HG02642 (cell line): ENCODE measurements around the gene MCTP2.

Experiments
- ATAC-seq: cut with Tn5 transposase; IDR thresholded peaks from one replicate; pipeline ENCODE4 v1.9.1; 2021; ENCODE audit warnings: mild to moderate bottlenecking; ENCODE audit not compliant: unreplicated experiment, poor library complexity

MCTP2 gene

GRCh38 chr15:94230883-94231722, at the start of gene MCTP2:
Gene MCTP2 (plus strand): TSS chr15:94231561. CDS start chr15:94298266, 66,705 bp downstream.
- peak; percentile 77 for ATAC-seq

- ATAC-seq, result no peak
Observed at GRCh38 chr15:94182883-94183282, 48.5 kb upstream of the MCTP2 start.

GRCh38 chr15:94185547-94186236, 45.7 kb upstream of the MCTP2 start:
- ATAC-seq, result no peak

GRCh38 chr15:94186770-94187331, 44.5 kb upstream of the MCTP2 start:
- no peak for ATAC-seq

DNA sequence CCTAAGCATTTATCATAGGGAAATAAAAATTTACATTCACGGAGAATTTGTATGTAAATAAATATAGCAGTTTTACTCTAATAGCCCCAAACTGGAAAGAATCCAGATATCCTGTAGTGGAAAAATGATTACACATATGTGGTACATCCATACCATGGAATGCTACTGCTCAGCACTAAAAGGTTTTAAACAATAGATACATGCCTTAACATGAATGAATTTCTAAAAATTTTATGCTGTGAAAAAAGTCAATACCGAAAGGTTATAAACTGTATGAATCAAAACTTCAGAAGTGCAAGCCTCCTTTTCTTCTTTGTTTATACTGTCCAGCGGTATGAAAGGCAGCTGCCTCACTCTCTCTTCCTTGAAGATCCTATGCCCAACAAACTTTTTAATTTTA, 37.5 kb upstream of the MCTP2 start:
- no peak for ATAC-seq

- no peak for ATAC-seq
Observed at GRCh38 chr15:94196531-94196930, 34.8 kb upstream of the MCTP2 start.

GRCh38 chr15:94198633-94199032, 32.7 kb upstream of the MCTP2 start:
- ATAC-seq, result no peak

DNA sequence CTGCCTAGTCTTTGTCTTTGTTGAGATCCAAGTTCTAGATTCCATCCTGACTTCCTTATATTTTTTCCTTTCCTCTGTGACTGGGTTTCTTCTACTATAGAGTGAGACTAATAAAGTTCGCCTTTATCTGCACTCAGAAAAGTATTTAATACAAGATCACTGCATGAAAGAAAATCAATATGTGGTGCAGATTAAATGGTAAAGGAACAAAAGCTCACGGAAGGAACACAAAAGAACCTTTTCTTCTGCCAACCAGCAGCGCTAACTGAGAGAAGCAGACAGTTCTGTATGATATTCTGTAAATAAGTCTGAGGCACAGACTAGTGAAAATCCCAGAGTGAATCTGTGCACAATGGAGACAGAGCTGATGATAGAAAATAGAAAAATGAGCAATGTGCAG, 31.6 kb upstream of the MCTP2 start:
- no peak for ATAC-seq

GRCh38 chr15:94203306-94203705, 28.1 kb upstream of the MCTP2 start:
- ATAC-seq, result no peak

DNA sequence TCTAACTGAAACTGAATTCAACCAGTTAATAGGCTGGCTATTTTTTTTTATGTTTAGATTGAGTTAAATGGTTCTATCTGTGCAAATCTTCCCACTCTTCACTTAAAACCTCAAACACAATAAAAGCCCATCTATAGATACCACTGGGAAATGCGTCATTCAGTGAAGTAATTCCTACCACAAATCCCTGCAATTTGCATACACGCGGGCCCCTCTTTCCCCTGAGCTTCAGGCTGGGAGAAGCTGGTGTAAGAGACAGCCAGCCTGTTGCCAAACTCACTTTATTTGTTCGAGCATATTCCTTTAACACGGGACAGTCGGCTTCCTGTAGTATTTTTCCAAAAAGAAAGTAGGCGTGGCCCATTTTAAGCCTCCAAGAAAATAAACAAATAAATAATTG, 26.0 kb upstream of the MCTP2 start:
- ATAC-seq, result no peak

GRCh38 chr15:94206463-94207167, 24.7 kb upstream of the MCTP2 start:
- peak; percentile 55 for ATAC-seq

DNA sequence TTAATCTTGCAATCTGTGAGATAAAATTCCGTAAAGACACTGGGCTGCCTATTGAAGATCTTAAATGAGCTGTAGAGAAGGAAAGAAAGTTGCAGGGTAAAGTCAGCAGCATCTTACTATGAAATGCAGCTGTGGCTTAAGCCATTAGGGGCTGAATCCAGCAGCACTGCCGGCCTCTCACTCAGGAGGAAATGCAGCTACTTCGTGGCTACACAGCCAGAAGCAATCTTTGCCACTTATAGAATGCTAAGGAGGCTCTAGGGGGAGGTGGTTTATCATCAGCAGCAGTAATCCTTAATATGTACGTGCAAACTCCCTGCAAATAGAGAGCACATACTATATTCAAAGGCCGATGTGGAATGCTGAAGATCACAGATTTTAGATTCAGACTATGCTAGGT, 19.1 kb upstream of the MCTP2 start:
- ATAC-seq, result no peak

DNA sequence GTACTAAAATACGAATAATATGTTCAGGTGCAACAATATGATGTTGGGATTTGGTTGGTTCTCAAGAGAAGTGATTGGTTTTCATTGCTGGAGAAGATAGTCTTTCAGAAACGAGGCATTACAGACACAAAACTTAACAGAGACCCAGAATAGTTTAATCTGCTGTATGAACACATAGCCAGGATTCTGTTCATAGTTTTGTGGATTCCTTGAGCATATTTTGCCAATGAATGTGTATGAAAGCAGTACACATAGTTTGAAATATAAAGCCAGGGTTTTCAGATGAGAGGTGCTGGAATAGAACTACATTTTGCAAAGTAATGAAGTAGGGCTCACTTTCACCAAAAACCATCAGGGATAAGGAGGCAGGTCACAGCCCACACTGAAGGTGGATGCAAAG, 5.7 kb upstream of the MCTP2 start:
- no peak for ATAC-seq

- ATAC-seq, result no peak
Observed at GRCh38 chr15:94228611-94229010, 2.8 kb upstream of the MCTP2 start.

- ATAC-seq, result peak; percentile 60
Observed at GRCh38 chr15:94229591-94230369, 1.6 kb upstream of the MCTP2 start.

GRCh38 chr15:94230431-94230882, 904 bp upstream of the MCTP2 start:
- ATAC-seq, result no peak

DNA sequence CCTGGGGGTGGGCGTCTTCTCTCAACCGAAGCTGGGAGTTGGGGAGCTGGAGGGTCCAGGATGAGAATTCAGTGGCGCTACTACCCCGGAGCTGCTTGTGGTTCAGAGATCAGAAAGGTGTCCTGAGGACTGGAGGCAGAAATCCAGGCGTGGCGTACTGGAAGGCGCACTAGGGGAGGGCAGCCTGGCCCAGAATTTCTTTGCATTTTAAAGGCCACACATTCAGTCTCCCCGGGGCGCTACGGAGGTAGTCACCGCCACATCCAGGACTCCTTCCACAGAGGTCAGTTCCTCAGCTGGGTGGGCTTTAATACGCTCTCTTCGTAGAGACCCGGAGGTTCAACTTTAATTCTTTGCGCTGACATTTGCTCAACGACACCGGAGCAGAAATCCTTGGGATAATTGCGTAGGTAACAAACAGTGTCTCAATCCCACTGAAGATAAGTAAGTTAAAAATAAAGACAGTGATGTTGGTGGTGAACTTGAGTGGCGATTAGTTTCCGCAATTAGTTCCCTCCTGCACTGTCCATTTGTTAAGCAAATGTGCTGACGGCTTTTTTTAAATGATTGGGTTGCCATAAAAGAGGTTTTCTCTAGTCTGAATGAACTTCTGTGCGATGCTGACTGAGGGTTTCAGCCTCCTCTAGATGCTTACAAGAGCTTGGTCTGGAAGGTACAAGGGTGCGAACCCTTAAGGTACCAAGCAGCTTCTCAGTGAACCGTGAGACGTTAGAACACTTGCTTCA, 535 bp downstream of the MCTP2 start:
- ATAC-seq, result peak; percentile 13

GRCh38 chr15:94233441-94233840, 2.1 kb downstream of the MCTP2 start:
- ATAC-seq, result no peak

- ATAC-seq, result no peak
Observed at GRCh38 chr15:94234300-94234699, 2.9 kb downstream of the MCTP2 start.
